GM23338 (cell line): ENCODE measurements around the gene ZDHHC13. TPM values are rescaled to one million over a fixed set of nuclear protein-coding genes. Genes with fewer than 3 reads are reported as not detected.

ENCODE experiments used
- polyA plus RNA-seq: library from polyadenylated mRNA; unstranded; fragments of >200 nt; fragmentation: Nextera tagmentation; extraction: Ambion mirVana; gene quantifications from 2 replicates; pipeline ENCODE4 v1.2.1, GENCODE V29; 2016
- total RNA-seq: library from RNA; depleted of rRNA; stranded (reverse); fragments of >200 nt; shearing (Covaris generic); gene quantifications from 2 replicates; pipeline ENCODE4 v1.2.3, GENCODE V29; 2014; rRNA removed

Gene ZDHHC13
- total and polyA plus RNA-seq, 2 experiments from 2014 or later: 21.0 to 27.7 TPM

Other genes starting within 250 kb of the ZDHHC13 start
- not detected in 2 replicates for gene MRGPRX1, start 177.8 kb upstream of the ZDHHC13 start, total RNA-seq
- gene MRGPRX1, start 177.8 kb upstream of the ZDHHC13 start, polyA plus RNA-seq: not detected in 2 replicates
- not detected in 2 replicates for gene MRGPRX2, start 56.5 kb upstream of the ZDHHC13 start, total RNA-seq
- gene MRGPRX2, start 56.5 kb upstream of the ZDHHC13 start, polyA plus RNA-seq: not detected in 2 replicates
- gene CSRP3, start 84.8 kb downstream of the ZDHHC13 start, total RNA-seq: not detected in 2 replicates
- 0.38 TPM in 1 of 2 replicates, not detected in the other for gene CSRP3, start 84.8 kb downstream of the ZDHHC13 start, polyA plus RNA-seq
- 6.3 and 10.6 TPM in 2 replicates for gene E2F8, start 123.8 kb downstream of the ZDHHC13 start, total RNA-seq
- gene E2F8, start 123.8 kb downstream of the ZDHHC13 start, polyA plus RNA-seq: 8.3 and 8.6 TPM in 2 replicates